DMS114 treated with DMSO at 0.1 percent for 48 hours (cell line): ENCODE results near the gene RMDN3.
A peak's percentile ranks its signal among the peaks of the same experiment; 100 is the strongest.

ENCODE experiments used
- DNase-seq: peaks from one replicate; lab custom pipeline; 2025; ENCODE audit not compliant: unreplicated experiment; lab: John Stamatoyannopoulos, UW

Gene RMDN3

GRCh38 chr15:40754883-40755811, at the start of gene RMDN3:
RMDN3 (minus strand) TSS chr15:40755254; CDS start chr15:40754783, 471 bp downstream.
- DNase-seq = peak; percentile 88

- no peak for DNase-seq
Observed at GRCh38 chr15:40803688-40804087, 48.6 kb upstream of the RMDN3 start.

- DNase-seq = no peak
Observed at GRCh38 chr15:40803076-40803475, 48.0 kb upstream of the RMDN3 start.

GRCh38 chr15:40799523-40799922, 44.5 kb upstream of the RMDN3 start:
- DNase-seq = no peak

GRCh38 chr15:40796512-40796911, 41.5 kb upstream of the RMDN3 start:
- no peak for DNase-seq

GRCh38 chr15:40796041-40796440, 41.0 kb upstream of the RMDN3 start:
- no peak for DNase-seq

GRCh38 chr15:40793216-40793989, 38.3 kb upstream of the RMDN3 start:
- DNase-seq = no peak

GRCh38 chr15:40792394-40792793, 37.3 kb upstream of the RMDN3 start:
- DNase-seq = no peak

GRCh38 chr15:40790718-40791117, 35.7 kb upstream of the RMDN3 start:
- no peak for DNase-seq

- DNase-seq = no peak
Observed at GRCh38 chr15:40789999-40790398, 34.9 kb upstream of the RMDN3 start.

- no peak for DNase-seq
Observed at GRCh38 chr15:40789119-40789518, 34.1 kb upstream of the RMDN3 start.

GRCh38 chr15:40787991-40788390, 32.9 kb upstream of the RMDN3 start:
- DNase-seq = no peak

- no peak for DNase-seq
Observed at GRCh38 chr15:40787344-40787841, 32.3 kb upstream of the RMDN3 start.

- no peak for DNase-seq
Observed at GRCh38 chr15:40785814-40786213, 30.8 kb upstream of the RMDN3 start.

- no peak for DNase-seq
Observed at GRCh38 chr15:40785164-40785563, 30.1 kb upstream of the RMDN3 start.

- no peak for DNase-seq
Observed at GRCh38 chr15:40782609-40783227, 27.7 kb upstream of the RMDN3 start.

- no peak for DNase-seq
Observed at GRCh38 chr15:40776537-40777141, 21.6 kb upstream of the RMDN3 start.

GRCh38 chr15:40775740-40776536, 20.9 kb upstream of the RMDN3 start:
- DNase-seq = no peak

GRCh38 chr15:40775007-40775406, 20.0 kb upstream of the RMDN3 start:
- DNase-seq = no peak

GRCh38 chr15:40773902-40774301, 18.8 kb upstream of the RMDN3 start:
- DNase-seq = no peak
